SJCRH30 (cell line): ENCODE data around the gene MPHOSPH8. TPM values are rescaled to one million over a fixed set of nuclear protein-coding genes. Genes with fewer than 3 reads are reported as not detected.
"Not testable (repeated sequence)": the region's sequence is repeated elsewhere in the genome, so short reads cannot be mapped to it uniquely, and the experiment has no call there.

Source experiments
- DNase-seq, 2 experiments: peaks; one replicate each; pipeline ENCODE4 v3.0.0-alpha.2; 2015 to 2020
- H3K27ac ChIP-seq: fragments of 250-450 bp; sonication (Bioruptor Pico); 2 replicates; pipeline ENCODE4 v1.5.1; 2020; ENCODE audit warnings: mild to moderate bottlenecking, moderate library complexity
- H3K27me3 ChIP-seq: fragments of 250-450 bp; sonication (Bioruptor Pico); 2 replicates; pipeline ENCODE4 v1.5.1; 2020; ENCODE audit warnings: mild to moderate bottlenecking, moderate library complexity
- H3K36me3 ChIP-seq: fragments of 250-450 bp; sonication (Bioruptor Pico); 2 replicates; pipeline ENCODE4 v1.5.1; 2020; ENCODE audit warnings: mild to moderate bottlenecking, moderate library complexity
- H3K4me1 ChIP-seq: fragments of 250-450 bp; sonication (Bioruptor Pico); 2 replicates; pipeline ENCODE4 v1.5.1; 2020; ENCODE audit warnings: mild to moderate bottlenecking, moderate library complexity
- H3K4me3 ChIP-seq: fragments of 250-450 bp; sonication (Bioruptor Pico); 2 replicates; pipeline ENCODE4 v1.5.1; 2020; ENCODE audit warnings: mild to moderate bottlenecking, moderate library complexity
- H3K9me3 ChIP-seq: fragments of 250-450 bp; sonication (Bioruptor Pico); replicated peaks from 2 replicates; pipeline ENCODE4 v1.5.1; 2020; ENCODE audit warnings: mild to moderate bottlenecking, moderate library complexity
- total RNA-seq: library from RNA; depleted of rRNA; stranded (reverse); fragments of >200 nt; shearing (Covaris generic); gene quantifications from 2 replicates; pipeline ENCODE4 v1.2.3, GENCODE V29; 2014

The MPHOSPH8 gene
- total RNA-seq, 1 experiment from 2014 or later = 29.5 TPM

- DNase-seq = no peak
These were observed 28.1 kb upstream of the MPHOSPH8 start for GRCh38 chr13:19605161-19605955.

DNA sequence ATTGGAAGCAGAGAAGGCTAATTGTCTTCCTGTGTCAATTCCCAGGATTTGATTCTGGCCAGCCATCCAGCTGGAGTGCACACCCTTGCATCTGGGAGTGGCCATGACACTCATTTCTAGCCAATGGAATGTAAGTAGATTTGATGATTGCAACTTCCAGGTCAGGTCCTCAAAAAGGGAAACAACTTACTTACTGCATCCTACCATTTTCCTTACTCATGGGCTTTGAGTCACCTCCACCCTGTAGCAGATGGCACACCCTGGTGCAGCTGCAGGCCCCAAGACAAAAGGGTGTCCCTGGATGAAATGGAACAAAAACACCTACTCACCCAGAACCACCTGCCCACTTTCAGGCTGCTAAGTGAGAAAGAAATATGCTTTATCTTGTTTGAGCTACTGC is 27.3 kb upstream of the MPHOSPH8 start:
- H3K4me1 ChIP-seq = peaks cover 5% of the 10 kb centered on the region
- H3K36me3 ChIP-seq = peaks cover 7% of the 10 kb centered on the region; the same call in 1 of the 2 replicates
- DNase-seq = no peak
- no peaks in the 10 kb centered on the region for H3K27me3 ChIP-seq
- no peak overlapping the region for H3K27ac ChIP-seq
- no peaks in the 10 kb centered on the region; the same call in 1 of the 2 replicates for H3K9me3 ChIP-seq
- H3K4me3 ChIP-seq = no peak overlapping the region

More at GRCh38 chr13:19605161-19605955, 28.1 kb upstream of the MPHOSPH8 start:
- no peak overlapping the region for H3K4me3 ChIP-seq
- H3K9me3 ChIP-seq = no peaks in the 10 kb centered on the region; the same call in 1 of the 2 replicates
- H3K4me1 ChIP-seq = peaks cover 5% of the 10 kb centered on the region
- H3K27ac ChIP-seq = no peak overlapping the region
- H3K36me3 ChIP-seq = peaks cover 7% of the 10 kb centered on the region; the same call in 1 of the 2 replicates
- H3K27me3 ChIP-seq = no peaks in the 10 kb centered on the region

GRCh38 chr13:19606737-19607136 is 26.7 kb upstream of the MPHOSPH8 start:
- H3K36me3 ChIP-seq = peaks cover 7% of the 10 kb centered on the region; the same call in 1 of the 2 replicates
- no peak overlapping the region for H3K4me3 ChIP-seq
- no peak for DNase-seq
- no peaks in the 10 kb centered on the region for H3K27me3 ChIP-seq
- no peaks in the 10 kb centered on the region; the same call in 1 of the 2 replicates for H3K9me3 ChIP-seq
- no peak overlapping the region for H3K27ac ChIP-seq
- H3K4me1 ChIP-seq = peaks cover 5% of the 10 kb centered on the region

- Histone ChIP-seq H3K4me1 (peaks cover 5% of the 10 kb centered on the region), H3K9me3 (no peaks in the 10 kb centered on the region; the same call in 1 of the 2 replicates), H3K36me3 (peaks cover 7% of the 10 kb centered on the region; the same call in 1 of the 2 replicates), H3K4me3 (no peak overlapping the region), H3K27ac (peak overlapping the region; percentile 32), H3K27me3 (no peaks in the 10 kb centered on the region)
- DNase-seq = peak in 1 of 2 experiments; percentile 18
These were observed 25.9 kb upstream of the MPHOSPH8 start for GRCh38 chr13:19607523-19608078.

GRCh38 chr13:19618977-19619376 is 14.5 kb upstream of the MPHOSPH8 start:
- Histone ChIP-seq H3K27ac (no peak overlapping the region), H3K4me3 (no peak overlapping the region)
- DNase-seq = peak in 1 of 2 experiments; percentile 30

GRCh38 chr13:19622193-19622592 is 11.3 kb upstream of the MPHOSPH8 start:
- Histone ChIP-seq H3K36me3 (peaks cover 5% of the 10 kb centered on the region; the same call in 1 of the 2 replicates), H3K27me3 (no peaks in the 10 kb centered on the region), H3K4me3 (no peak overlapping the region), H3K27ac (no peak overlapping the region), H3K4me1 (no peaks in the 10 kb centered on the region), H3K9me3 (peaks cover 11% of the 10 kb centered on the region)
- no peak for DNase-seq

More at GRCh38 chr13:19618977-19619376, 14.5 kb upstream of the MPHOSPH8 start:
- H3K9me3 ChIP-seq = peaks cover 11% of the 10 kb centered on the region
- no peaks in the 10 kb centered on the region for H3K27me3 ChIP-seq
- peaks cover 5% of the 10 kb centered on the region; the same call in 1 of the 2 replicates for H3K36me3 ChIP-seq
- no peaks in the 10 kb centered on the region for H3K4me1 ChIP-seq

DNA sequence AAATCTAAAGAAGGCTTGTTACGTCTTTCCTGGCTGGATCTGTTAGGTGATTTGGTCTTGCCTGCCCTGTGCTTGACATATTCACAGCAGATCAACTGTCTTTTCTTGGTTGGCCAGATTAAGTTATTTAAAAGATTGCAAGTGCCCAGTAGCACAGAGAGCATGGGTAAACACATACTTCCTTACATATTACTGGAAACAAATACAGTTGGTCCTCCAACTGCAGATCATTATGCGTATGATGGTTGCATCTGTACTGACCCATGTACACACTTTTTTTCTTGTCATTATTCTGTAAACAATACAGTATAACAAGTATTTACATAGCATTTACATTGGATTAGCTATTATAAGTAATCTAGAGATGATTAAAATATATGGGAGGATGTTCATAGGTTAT is 9.2 kb upstream of the MPHOSPH8 start:
- H3K9me3 ChIP-seq = no peaks in the 10 kb centered on the region
- H3K27me3 ChIP-seq = no peaks in the 10 kb centered on the region
- H3K4me1 ChIP-seq = no peaks in the 10 kb centered on the region
- H3K36me3 ChIP-seq = no peaks in the 10 kb centered on the region; the same call in 1 of the 2 replicates
- no peak for DNase-seq
- no peak overlapping the region for H3K27ac ChIP-seq
- H3K4me3 ChIP-seq = no peak overlapping the region

DNA sequence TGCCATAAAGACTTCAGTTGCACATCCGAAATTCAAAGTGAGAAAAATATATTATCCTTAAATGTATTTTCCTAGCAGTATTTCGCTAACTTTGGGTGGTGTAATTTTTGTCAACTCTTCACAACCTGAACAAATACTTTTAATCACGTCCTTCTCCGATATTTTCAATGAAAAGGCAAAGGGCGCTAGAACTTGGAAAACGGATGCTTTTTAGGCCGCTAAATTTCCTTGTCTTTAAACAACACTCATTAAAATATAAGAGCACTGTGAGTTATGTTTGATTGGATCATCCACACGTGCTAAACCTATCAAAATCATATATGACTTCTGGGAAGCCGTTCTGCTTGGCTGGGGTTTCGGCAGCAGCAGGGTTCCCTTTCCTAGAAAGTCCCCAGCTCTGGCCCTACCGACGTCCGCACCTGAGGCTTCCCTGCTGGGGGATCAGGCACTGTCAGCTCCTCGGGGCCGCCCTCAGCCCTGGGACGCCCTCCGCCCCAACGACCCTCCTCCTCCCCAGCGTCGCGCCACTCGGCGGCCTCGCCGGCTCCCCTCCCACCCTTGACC is 462 bp upstream of the MPHOSPH8 start:
- no peaks in the 10 kb centered on the region for H3K27me3 ChIP-seq
- peaks cover 9% of the 10 kb centered on the region for H3K36me3 ChIP-seq
- no peaks in the 10 kb centered on the region for H3K4me1 ChIP-seq
- peak overlapping the region; percentile 29; the same call in 1 of the 2 replicates for H3K27ac ChIP-seq
- DNase-seq = no peak
- H3K4me3 ChIP-seq = peak overlapping the region; percentile 78
- H3K9me3 ChIP-seq = no peaks in the 10 kb centered on the region

- no peaks in the 10 kb centered on the region for H3K4me1 ChIP-seq
- peak overlapping the region; percentile 78 for H3K4me3 ChIP-seq
- H3K36me3 ChIP-seq = peaks cover 9% of the 10 kb centered on the region
- peak; percentile 13 to 46 for DNase-seq
- H3K27ac ChIP-seq = peak overlapping the region; percentile 29; the same call in 1 of the 2 replicates
- H3K27me3 ChIP-seq = no peaks in the 10 kb centered on the region
- no peaks in the 10 kb centered on the region for H3K9me3 ChIP-seq
These were observed 839 bp downstream of the MPHOSPH8 start for GRCh38 chr13:19634256-19634740.

DNA sequence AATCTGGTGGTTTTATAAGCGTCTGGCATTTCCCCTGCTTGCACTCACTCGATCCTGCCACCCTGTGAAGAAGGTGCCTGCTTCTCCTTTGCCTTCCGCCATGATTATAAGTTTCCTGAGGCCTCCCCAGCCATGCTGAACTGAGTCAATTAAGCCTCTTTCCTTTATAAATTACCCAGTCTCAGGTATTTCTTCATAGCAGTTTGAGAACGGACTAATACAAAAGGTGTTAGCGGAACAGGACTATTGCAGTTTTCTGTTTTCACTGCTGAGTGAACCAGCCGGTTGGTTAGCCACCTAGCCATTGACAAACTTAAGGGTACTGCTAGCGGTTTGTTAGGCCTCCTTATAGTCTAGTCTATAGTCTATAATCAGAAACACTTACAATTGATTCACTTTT is 2.5 kb downstream of the MPHOSPH8 start:
- H3K9me3 ChIP-seq, H3K27me3 ChIP-seq, H3K36me3 ChIP-seq, H3K4me3 ChIP-seq, H3K27ac ChIP-seq, DNase-seq, H3K4me1 ChIP-seq: not testable (repeated sequence)

- H3K4me3 ChIP-seq = no peak overlapping the region
- H3K27me3 ChIP-seq = no peaks in the 10 kb centered on the region
- H3K9me3 ChIP-seq = no peaks in the 10 kb centered on the region
- H3K4me1 ChIP-seq = no peaks in the 10 kb centered on the region
- no peak for DNase-seq
- H3K27ac ChIP-seq = no peak overlapping the region
- peaks cover 35% of the 10 kb centered on the region for H3K36me3 ChIP-seq
These were observed 10.2 kb downstream of the MPHOSPH8 start for GRCh38 chr13:19643652-19644051.

DNA sequence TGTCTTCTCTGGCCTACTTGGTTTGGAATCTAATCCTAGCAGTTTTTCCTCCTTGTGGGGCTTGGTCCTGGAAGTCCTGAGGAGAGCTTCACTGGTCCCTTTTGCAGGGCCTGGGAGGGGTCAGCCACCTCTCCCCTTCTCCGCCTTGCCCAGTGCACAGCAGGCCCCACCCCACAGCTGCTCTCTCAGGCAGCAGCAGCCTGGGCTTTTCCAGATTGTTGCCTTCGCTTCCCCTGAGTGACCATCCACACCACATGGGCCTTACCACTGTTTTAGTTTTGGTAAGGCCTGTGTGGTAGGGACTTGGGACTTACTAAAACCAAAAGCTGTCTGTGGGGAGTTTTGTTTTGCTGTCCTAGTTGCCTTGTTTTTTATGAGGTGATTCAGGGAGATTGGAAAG is 11.5 kb downstream of the MPHOSPH8 start:
- Histone ChIP-seq H3K4me1 (no peaks in the 10 kb centered on the region), H3K4me3 (no peak overlapping the region), H3K27me3 (no peaks in the 10 kb centered on the region), H3K9me3 (no peaks in the 10 kb centered on the region), H3K27ac (no peak overlapping the region), H3K36me3 (peaks cover 48% of the 10 kb centered on the region)
- DNase-seq = no peak

- Histone ChIP-seq H3K4me3 (no peak overlapping the region), H3K27ac (no peak overlapping the region), H3K27me3 (no peaks in the 10 kb centered on the region), H3K36me3 (peaks cover 59% of the 10 kb centered on the region), H3K4me1 (no peaks in the 10 kb centered on the region), H3K9me3 (no peaks in the 10 kb centered on the region)
- no peak for DNase-seq
These were observed 12.6 kb downstream of the MPHOSPH8 start for GRCh38 chr13:19646063-19646462.

DNA sequence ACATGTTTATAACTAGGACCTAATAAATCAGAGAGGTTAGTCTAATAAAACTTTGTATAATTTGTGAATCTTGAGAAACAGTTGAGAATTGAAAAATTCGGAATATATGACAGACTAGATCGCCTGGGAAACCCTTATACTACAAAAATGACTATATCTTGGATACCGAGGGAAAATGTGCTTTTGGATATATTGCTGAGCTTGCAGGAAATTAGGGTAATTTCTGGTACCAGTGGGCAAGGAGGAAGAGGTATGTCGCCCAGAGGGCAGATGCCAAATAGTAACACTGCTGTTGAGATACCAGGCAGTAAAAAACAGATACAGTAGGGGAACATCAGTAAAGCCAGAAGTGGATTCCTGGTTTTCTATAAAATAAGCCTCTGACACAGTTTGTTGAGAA is 17.3 kb downstream of the MPHOSPH8 start:
- Histone ChIP-seq H3K4me3 (no peak overlapping the region), H3K27me3 (no peaks in the 10 kb centered on the region), H3K27ac (no peak overlapping the region), H3K36me3 (peaks cover 49% of the 10 kb centered on the region), H3K9me3 (no peaks in the 10 kb centered on the region), H3K4me1 (no peaks in the 10 kb centered on the region)
- DNase-seq = no peak
